GM03348 (cell line): Measurements from ENCODE around the gene MTIF3.
A peak's percentile ranks its signal among the peaks of the same experiment; 100 is the strongest.

Source experiments
- DNase-seq: peaks from one replicate; pipeline ENCODE4 v3.0.0; 2012; ENCODE audit warnings: low spot score

The MTIF3 gene

GRCh38 chr13:27449936-27450828, at the start of gene MTIF3:
Gene MTIF3 (minus strand): TSS chr13:27450564. CDS start chr13:27440448, 10,116 bp downstream.
- peak; percentile 93 for DNase-seq

- no peak for DNase-seq
Measured at GRCh38 chr13:27497563-27498230, 47.3 kb upstream of the MTIF3 start.

- no peak for DNase-seq
Measured at GRCh38 chr13:27496536-27497273, 46.3 kb upstream of the MTIF3 start.

- DNase-seq: no peak
Measured at GRCh38 chr13:27496006-27496405, 45.6 kb upstream of the MTIF3 start.

- DNase-seq: no peak
Measured at GRCh38 chr13:27495551-27495950, 45.2 kb upstream of the MTIF3 start.

- DNase-seq: peak; percentile 71
Measured at GRCh38 chr13:27493981-27494380, 43.6 kb upstream of the MTIF3 start.

- no peak for DNase-seq
Measured at GRCh38 chr13:27489456-27489855, 39.1 kb upstream of the MTIF3 start.

GRCh38 chr13:27487776-27488175, 37.4 kb upstream of the MTIF3 start:
- peak; percentile 53 for DNase-seq

- no peak for DNase-seq
Measured at GRCh38 chr13:27483421-27483820, 33.1 kb upstream of the MTIF3 start.

- no peak for DNase-seq
Measured at GRCh38 chr13:27482983-27483382, 32.6 kb upstream of the MTIF3 start.

- peak; percentile 42 for DNase-seq
Measured at GRCh38 chr13:27481766-27482165, 31.4 kb upstream of the MTIF3 start.

GRCh38 chr13:27476943-27477703, 26.8 kb upstream of the MTIF3 start:
- peak; percentile 68 for DNase-seq

- DNase-seq: no peak
Measured at GRCh38 chr13:27474751-27475268, 24.4 kb upstream of the MTIF3 start.

GRCh38 chr13:27472941-27473340, 22.6 kb upstream of the MTIF3 start:
- DNase-seq: no peak

GRCh38 chr13:27472441-27472840, 22.1 kb upstream of the MTIF3 start:
- no peak for DNase-seq

GRCh38 chr13:27470075-27470820, 19.9 kb upstream of the MTIF3 start:
- DNase-seq: no peak

GRCh38 chr13:27466513-27466912, 16.1 kb upstream of the MTIF3 start:
- DNase-seq: peak; percentile 13

GRCh38 chr13:27465611-27466010, 15.2 kb upstream of the MTIF3 start:
- DNase-seq: no peak

- no peak for DNase-seq
Measured at GRCh38 chr13:27463500-27463899, 13.1 kb upstream of the MTIF3 start.

- peak; percentile 41 for DNase-seq
Measured at GRCh38 chr13:27461940-27462584, 11.7 kb upstream of the MTIF3 start.
